Ascending aorta (tissue), 2 donors: ENCODE results near the gene TUFT1. TPM values are rescaled to one million over a fixed set of nuclear protein-coding genes. Genes with fewer than 3 reads are reported as not detected.

ENCODE experiments used
- DNase-seq, 2 donors: peaks; one replicate each; pipeline ENCODE4 v3.0.0-alpha.2; 2019; ENCODE audit warnings: low spot score in 2 of 2
- H3K27ac ChIP-seq, 2 donors: fragments of 200-600 bp; sonication (generic); one replicate each; pipeline ENCODE4 v1.5.1; 2016 to 2017; ENCODE audit warnings: mild to moderate bottlenecking in 1 of 2
- H3K27me3 ChIP-seq: fragments of 200-600 bp; sonication (generic); one replicate; pipeline ENCODE4 v1.5.1; 2017
- H3K36me3 ChIP-seq, 2 donors: fragments of 200-600 bp; sonication (generic); one replicate each; pipeline ENCODE4 v1.5.1; 2016
- H3K4me1 ChIP-seq, 2 donors: fragments of 200-600 bp; sonication (generic); one replicate each; pipeline ENCODE4 v1.5.1; 2016 to 2017; ENCODE audit warnings: mild to moderate bottlenecking in 1 of 2
- H3K4me3 ChIP-seq, 2 donors: fragments of 200-600 bp; sonication (generic); one replicate each; pipeline ENCODE4 v1.5.1; 2016 to 2017; ENCODE audit warnings: mild to moderate bottlenecking in 1 of 2
- H3K9me3 ChIP-seq, 2 donors: fragments of 200-600 bp; sonication (generic); one replicate each; pipeline ENCODE4 v1.5.1; 2016
- intact Hi-C: fragments of 100-400 bp; cut with DNase I; formaldehyde crosslinking; loops from one replicate; pipeline ENCODE4 v1.15.1; 2023
- total RNA-seq: library from RNA; depleted of rRNA; stranded (reverse); fragments of >200 nt; gene quantifications from one replicate; pipeline ENCODE4 v1.1.0, GENCODE V29; 2016
- TF ChIP-seq, protein P1 (sequence below), 3 experiments: fragments of 200-600 bp in 2 of 3; fragments of 450-650 bp in 1 of 3; sonication (generic) in 2 of 3; IDR thresholded peaks; one replicate each; pipeline ENCODE4 v1.5.1; 2016 to 2019; ENCODE audit warnings: antibody characterized with exemption in 3 of 3, mild to moderate bottlenecking in 1 of 3, moderate library complexity in 1 of 3

TUFT1 gene
- total RNA-seq, 1 donor from 2014 or later, result 2.3 TPM

DNA sequence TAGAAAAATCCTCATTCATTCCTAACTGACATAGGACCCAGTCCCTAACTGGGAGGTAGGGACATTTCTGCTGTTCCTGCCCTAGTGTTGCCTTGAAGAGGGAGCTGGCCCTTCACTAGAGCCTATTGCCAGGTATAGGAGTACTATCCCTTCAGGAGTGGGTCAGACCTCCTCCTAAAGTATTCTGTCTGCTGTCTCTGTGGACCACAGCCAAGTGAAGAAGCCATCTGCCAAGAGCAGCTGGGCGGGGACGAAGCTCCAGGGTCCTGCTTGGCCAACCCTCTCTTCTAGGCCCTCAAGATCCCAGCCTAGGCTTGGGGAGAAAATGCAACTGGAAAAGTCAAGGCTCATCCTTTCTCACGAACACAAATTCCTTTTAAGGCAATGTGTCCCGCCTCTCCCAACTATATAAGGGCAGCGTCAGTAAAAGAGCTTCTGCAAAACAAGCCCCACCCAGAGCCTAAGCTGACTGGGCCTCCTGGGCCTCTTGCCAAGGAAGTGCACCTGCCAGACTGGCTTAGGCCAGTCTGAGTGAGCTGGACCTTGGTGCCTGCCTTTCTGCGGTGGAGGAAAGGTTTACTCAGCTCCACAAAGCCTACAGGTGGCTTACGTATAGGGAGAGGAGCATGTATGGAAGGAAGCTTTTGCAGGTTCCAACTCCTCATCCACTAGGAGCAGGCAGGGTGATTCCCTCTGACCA, 638 bp upstream of the TUFT1 start:
- peak; percentile 28 to 80 for DNase-seq
- H3K9me3 ChIP-seq, result no peaks in the 10 kb centered on the region
- peaks cover 4 to 25% of the 10 kb centered on the region in 2 donors for H3K4me1 ChIP-seq
- H3K27ac ChIP-seq, result peak overlapping the region; percentile 71 to 75
- TF ChIP-seq, protein P1, sequence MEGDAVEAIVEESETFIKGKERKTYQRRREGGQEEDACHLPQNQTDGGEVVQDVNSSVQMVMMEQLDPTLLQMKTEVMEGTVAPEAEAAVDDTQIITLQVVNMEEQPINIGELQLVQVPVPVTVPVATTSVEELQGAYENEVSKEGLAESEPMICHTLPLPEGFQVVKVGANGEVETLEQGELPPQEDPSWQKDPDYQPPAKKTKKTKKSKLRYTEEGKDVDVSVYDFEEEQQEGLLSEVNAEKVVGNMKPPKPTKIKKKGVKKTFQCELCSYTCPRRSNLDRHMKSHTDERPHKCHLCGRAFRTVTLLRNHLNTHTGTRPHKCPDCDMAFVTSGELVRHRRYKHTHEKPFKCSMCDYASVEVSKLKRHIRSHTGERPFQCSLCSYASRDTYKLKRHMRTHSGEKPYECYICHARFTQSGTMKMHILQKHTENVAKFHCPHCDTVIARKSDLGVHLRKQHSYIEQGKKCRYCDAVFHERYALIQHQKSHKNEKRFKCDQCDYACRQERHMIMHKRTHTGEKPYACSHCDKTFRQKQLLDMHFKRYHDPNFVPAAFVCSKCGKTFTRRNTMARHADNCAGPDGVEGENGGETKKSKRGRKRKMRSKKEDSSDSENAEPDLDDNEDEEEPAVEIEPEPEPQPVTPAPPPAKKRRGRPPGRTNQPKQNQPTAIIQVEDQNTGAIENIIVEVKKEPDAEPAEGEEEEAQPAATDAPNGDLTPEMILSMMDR (IDR thresholded peaks at IDR 0.05), result no peak
- intact Hi-C loops, result loop anchor here (2.0 kb wide), 3 partner anchors 73 to 257 kb away; partner anchors contain the start of genes POGZ, SNX27 and ZNF687
- no peaks in the 10 kb centered on the region for H3K27me3 ChIP-seq
- H3K4me3 ChIP-seq, result peak overlapping the region; percentile 63 to 79
- H3K36me3 ChIP-seq, result no peaks in the 10 kb centered on the region

- H3K9me3 ChIP-seq, result no peaks in the 10 kb centered on the region
- H3K4me3 ChIP-seq, result peak overlapping the region; percentile 63 to 79
- DNase-seq, result no peak
- peak overlapping the region; percentile 71 to 75 for H3K27ac ChIP-seq
- peaks cover 4 to 25% of the 10 kb centered on the region in 2 donors for H3K4me1 ChIP-seq
- H3K36me3 ChIP-seq, result no peaks in the 10 kb centered on the region
- TF ChIP-seq, protein P1 (IDR thresholded peaks at IDR 0.05), result no peak
- H3K27me3 ChIP-seq, result no peaks in the 10 kb centered on the region
- intact Hi-C loops, result loop anchor here (1.0 to 2.0 kb wide), 4 partner anchors 30 to 258 kb away; partner anchors contain the start of genes CGN, POGZ, SNX27 and ZNF687
These were observed 871 bp downstream of the TUFT1 start for GRCh38 chr1:151540982-151541377.

DNA sequence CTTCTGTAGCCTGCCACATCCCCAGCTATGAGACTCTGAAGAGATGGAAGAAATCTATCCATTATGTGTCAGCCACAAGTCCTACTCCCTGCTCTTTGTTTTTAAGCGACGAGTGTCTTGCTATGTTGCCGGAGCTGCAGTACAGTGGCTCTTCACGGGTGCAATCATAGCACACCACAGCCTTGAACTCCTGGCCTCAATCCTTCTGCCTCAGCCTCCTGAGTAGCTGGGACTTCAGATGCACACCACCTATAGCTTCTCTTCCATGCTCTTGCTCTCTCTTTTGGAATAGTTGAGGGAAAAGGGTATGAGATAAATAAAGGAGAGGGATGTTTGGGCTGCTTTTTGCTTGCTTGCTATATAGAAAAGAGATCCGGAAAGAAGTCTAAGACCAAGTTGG, 1.6 kb downstream of the TUFT1 start:
- H3K4me1 ChIP-seq, result peaks cover 4 to 30% of the 10 kb centered on the region in 2 donors
- no peak for DNase-seq
- no peaks in the 10 kb centered on the region for H3K27me3 ChIP-seq
- H3K36me3 ChIP-seq, result no peaks in the 10 kb centered on the region
- H3K9me3 ChIP-seq, result no peaks in the 10 kb centered on the region
- TF ChIP-seq, protein P1 (IDR thresholded peaks at IDR 0.05), result no peak
- peak overlapping the region in 1 of 2 donors; percentile 60 for H3K27ac ChIP-seq
- H3K4me3 ChIP-seq, result no peak overlapping the region
- intact Hi-C loops, result loop anchor here (1.0 to 2.0 kb wide), 4 partner anchors 30 to 259 kb away; partner anchors contain the start of genes CGN, POGZ, SNX27 and ZNF687

GRCh38 chr1:151542710-151543129, 2.6 kb downstream of the TUFT1 start:
- intact Hi-C loops, result no loop called here
- H3K27me3 ChIP-seq, result no peaks in the 10 kb centered on the region
- H3K27ac ChIP-seq, result peak overlapping the region; percentile 44 to 60
- no peaks in the 10 kb centered on the region for H3K9me3 ChIP-seq
- TF ChIP-seq, protein P1 (IDR thresholded peaks at IDR 0.05), result no peak
- DNase-seq, result peak in 1 of 2 donors; percentile 70
- no peak overlapping the region for H3K4me3 ChIP-seq
- H3K36me3 ChIP-seq, result no peaks in the 10 kb centered on the region
- H3K4me1 ChIP-seq, result peaks cover 6 to 38% of the 10 kb centered on the region in 2 donors

DNA sequence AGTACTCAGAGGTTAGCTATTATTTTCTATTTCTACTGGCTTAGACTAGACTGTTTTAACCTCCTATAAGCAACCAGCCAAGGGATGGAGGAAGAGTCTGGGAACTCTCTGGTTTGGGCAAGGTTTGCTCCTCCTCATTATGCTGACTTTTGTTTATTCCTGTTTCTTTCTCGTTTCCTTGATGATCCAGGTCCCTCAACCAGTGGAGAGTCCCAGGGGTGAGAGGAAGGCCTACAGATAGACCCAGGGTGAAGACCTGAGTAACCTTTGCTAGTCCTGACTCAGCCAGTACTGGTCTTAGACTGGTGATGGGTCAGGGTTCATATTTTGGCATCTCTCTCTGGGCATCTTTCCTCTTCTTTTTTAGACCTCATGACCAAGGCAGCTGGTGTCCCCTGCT, 5.4 kb downstream of the TUFT1 start:
- Histone ChIP-seq H3K9me3 (no peaks in the 10 kb centered on the region), H3K4me1 (peaks cover 3 to 39% of the 10 kb centered on the region in 2 donors), H3K27ac (no peak overlapping the region), H3K36me3 (no peaks in the 10 kb centered on the region), H3K4me3 (no peak overlapping the region), H3K27me3 (no peaks in the 10 kb centered on the region)
- intact Hi-C loops, result no loop called here
- no peak for DNase-seq
- TF ChIP-seq, protein P1 (IDR thresholded peaks at IDR 0.05), result no peak
